ENCODE data around the gene LRP8.
"Not testable (repeated sequence)": the region's sequence is repeated elsewhere in the genome, so short reads cannot be mapped to it uniquely, and the experiment has no call there.

The LRP8 gene

DNA sequence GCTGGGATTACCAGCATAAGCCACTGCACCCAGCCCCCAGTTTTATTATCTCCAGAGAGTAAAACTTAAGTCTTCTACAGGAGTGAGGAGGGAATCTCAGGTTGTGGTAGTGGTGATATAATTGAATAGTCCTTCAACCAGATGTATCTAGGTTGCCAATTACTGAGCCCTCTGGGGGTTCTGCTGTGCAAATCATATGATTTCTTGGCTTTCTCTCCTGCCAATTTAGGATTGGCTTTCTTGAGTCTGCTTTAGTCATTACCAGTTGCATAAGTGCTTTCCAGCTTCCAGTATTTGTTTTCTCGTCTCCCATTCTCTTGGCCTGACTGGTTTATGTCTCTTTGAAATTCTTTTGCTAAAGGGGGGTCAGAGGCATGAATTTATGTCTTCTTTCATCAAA is 120.1 kb downstream of the LRP8 start:
- in situ Hi-C loops (cut with MboI; ENCODE audit: low sequenced_read_pairs), result no loop called here
- Histone ChIP-seq H3K36me3 (replicated peaks) (peaks cover 59% of the 10 kb centered on the region), H3K27me3 (ENCODE audit: low read depth) (no peaks in the 10 kb centered on the region), H3K4me1 (no peaks in the 10 kb centered on the region), H3K4me3 (no peak overlapping the region), H3K9me3 (peaks cover 14% of the 10 kb centered on the region)
- DNase-seq (ENCODE audit: low spot score in 2 of 2), result no peak

DNA sequence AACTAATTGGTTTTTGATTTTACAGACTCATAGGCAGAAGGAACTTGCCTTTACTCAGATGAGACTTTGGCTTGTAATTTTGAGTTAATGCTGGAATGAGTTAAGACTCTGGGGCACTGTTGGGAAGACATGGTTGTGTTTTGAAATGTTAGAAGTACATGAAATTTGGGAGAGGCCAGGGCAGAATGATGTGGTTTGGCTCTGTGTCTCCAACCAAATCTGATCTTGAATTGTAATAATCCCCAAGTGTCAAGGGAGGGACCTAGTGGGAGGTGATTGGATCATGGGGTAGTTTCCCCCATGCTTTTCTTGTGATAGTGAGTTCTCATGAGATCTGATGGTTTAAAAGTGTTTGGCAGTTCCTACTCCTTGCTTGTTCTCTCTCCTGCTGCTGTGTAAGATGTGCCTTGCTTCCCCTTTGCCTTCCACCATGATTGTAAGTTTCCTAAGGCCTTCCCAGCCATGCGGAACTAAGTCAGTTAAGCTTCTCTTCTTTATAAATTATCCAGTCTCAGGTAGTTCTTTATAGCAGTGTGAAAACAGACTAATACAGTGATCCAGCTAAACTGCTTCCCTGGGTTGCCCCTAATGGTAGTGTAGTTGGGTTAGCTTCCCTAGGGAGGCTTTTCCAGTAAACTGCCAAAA is 121.0 kb downstream of the LRP8 start:
- no peak overlapping the region for H3K4me3 ChIP-seq
- H3K9me3 ChIP-seq, result peaks cover 14% of the 10 kb centered on the region
- no peaks in the 10 kb centered on the region for H3K4me1 ChIP-seq
- no peak for DNase-seq (ENCODE audit: low spot score in 2 of 2)
- in situ Hi-C loops (cut with MboI; ENCODE audit: low sequenced_read_pairs), result no loop called here
- H3K27me3 ChIP-seq (ENCODE audit: low read depth), result no peaks in the 10 kb centered on the region
- peaks cover 66% of the 10 kb centered on the region for H3K36me3 ChIP-seq (replicated peaks)

DNA sequence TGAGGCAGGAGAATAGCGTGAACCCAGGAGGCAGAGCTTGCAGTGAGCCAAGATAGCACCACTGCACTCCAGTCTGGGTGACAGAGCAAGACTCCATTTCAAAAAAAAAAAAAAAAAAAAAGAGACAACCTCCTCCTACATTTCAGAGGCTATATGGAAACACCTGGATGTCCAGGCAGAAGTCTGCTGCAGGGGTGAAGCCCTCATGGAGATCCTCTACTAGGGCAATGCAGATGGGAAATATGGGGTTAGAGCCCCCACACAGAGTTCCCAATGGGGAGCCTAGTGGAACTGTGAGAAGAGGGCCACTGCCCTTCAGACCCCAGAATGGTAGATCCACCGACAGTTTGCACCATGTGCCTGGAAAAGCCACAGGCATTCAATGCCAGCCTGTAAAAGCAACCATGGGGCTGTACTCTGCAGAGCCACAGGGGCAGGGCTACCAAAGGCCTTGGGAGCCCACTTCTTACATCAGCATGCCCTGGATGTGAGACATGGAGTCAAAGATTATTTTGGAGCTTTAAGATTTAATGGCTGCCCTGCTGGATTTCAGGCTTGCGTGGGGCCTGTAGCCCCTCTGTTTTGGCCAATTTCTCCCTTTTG is 121.7 kb downstream of the LRP8 start:
- H3K4me3 ChIP-seq; in situ Hi-C loops (cut with MboI; ENCODE audit: low sequenced_read_pairs); H3K4me1 ChIP-seq; H3K27me3 ChIP-seq (ENCODE audit: low read depth): not testable (repeated sequence)
- Histone ChIP-seq H3K9me3 (peaks cover 14% of the 10 kb centered on the region), H3K36me3 (replicated peaks) (peaks cover 71% of the 10 kb centered on the region)
- peak in 1 of 2 experiments; percentile 27 for DNase-seq (ENCODE audit: low spot score in 2 of 2)

DNA sequence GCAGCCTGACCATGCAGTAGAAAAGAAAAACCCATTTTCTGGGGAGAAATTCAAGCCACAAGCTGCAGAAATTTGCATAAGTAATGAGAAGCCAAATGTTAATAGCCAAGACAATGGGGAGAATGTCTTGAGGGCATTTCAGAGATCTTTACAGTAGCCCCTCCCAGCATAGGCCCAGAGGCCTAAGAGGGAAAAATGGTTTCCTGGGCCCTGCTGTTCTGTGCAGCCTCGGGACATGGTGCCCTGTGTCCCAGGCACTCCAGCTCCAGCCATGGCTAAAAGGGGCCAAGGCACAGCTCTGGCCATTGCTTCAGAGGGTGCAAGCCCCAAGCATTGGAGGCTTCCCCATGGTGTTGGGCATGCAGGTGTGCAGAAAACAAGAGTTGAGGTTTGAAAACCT is 122.4 kb downstream of the LRP8 start:
- H3K4me3 ChIP-seq; DNase-seq (ENCODE audit: low spot score in 2 of 2); in situ Hi-C loops (cut with MboI; ENCODE audit: low sequenced_read_pairs); H3K27me3 ChIP-seq (ENCODE audit: low read depth); H3K4me1 ChIP-seq: not testable (repeated sequence)
- peaks cover 66% of the 10 kb centered on the region for H3K36me3 ChIP-seq (replicated peaks)
- peaks cover 14% of the 10 kb centered on the region for H3K9me3 ChIP-seq

DNA sequence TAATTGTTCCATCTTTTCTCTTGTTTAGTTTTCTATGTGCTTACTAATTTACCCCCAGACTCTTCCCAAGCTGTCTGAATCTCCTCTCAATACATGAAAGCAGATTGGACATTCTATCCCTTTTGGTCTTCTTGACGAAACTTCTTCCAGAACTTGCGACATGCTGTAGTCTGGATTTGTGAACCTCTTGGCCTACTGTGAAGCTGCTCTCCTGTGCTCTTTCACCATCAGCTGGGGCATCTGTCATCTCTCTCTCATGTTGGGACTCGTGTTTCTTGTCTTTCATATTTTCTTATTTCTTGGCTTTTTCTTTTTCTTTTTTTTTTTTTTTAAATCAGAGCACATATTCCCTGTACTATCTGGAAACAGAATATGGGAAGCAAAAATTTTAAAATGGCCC is 124.4 kb downstream of the LRP8 start:
- Histone ChIP-seq H3K36me3 (replicated peaks) (peaks cover 58% of the 10 kb centered on the region), H3K27me3 (ENCODE audit: low read depth) (no peaks in the 10 kb centered on the region), H3K9me3 (peaks cover 14% of the 10 kb centered on the region), H3K4me1 (no peaks in the 10 kb centered on the region), H3K4me3 (no peak overlapping the region)
- in situ Hi-C loops (cut with MboI; ENCODE audit: low sequenced_read_pairs), result no loop called here
- no peak for DNase-seq (ENCODE audit: low spot score in 2 of 2)

DNA sequence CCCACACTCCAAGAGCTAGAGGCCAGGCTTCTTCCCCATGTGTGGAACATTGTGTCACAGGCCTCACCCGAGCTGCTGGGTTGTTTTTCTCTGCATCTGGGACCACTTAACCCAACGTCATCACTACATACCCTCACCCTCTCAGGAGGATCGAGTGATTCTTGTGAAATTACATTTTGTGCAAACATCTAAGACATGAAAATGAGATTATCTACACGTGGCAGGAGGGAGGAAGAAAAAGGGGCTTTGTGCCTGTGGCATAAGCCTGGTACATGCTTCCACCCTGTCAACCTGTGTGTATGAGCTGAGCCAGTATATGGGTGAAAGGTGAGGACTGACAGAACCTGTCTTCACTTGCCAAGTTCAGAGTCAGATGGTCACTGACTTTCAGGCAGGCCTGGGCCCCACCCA is 129.6 kb downstream of the LRP8 start:
- H3K27me3 ChIP-seq (ENCODE audit: low read depth), result no peaks in the 10 kb centered on the region
- H3K4me1 ChIP-seq, result peaks cover 8% of the 10 kb centered on the region
- no peak overlapping the region for H3K4me3 ChIP-seq
- H3K36me3 ChIP-seq (replicated peaks), result peaks cover 29% of the 10 kb centered on the region
- H3K9me3 ChIP-seq, result no peaks in the 10 kb centered on the region
- in situ Hi-C loops (cut with MboI; ENCODE audit: low sequenced_read_pairs), result loop anchor here (25.0 kb wide), 1 partner anchor 286 kb away; the partner anchor contains the start of gene ECHDC2
- no peak for DNase-seq (ENCODE audit: low spot score in 2 of 2)

DNA sequence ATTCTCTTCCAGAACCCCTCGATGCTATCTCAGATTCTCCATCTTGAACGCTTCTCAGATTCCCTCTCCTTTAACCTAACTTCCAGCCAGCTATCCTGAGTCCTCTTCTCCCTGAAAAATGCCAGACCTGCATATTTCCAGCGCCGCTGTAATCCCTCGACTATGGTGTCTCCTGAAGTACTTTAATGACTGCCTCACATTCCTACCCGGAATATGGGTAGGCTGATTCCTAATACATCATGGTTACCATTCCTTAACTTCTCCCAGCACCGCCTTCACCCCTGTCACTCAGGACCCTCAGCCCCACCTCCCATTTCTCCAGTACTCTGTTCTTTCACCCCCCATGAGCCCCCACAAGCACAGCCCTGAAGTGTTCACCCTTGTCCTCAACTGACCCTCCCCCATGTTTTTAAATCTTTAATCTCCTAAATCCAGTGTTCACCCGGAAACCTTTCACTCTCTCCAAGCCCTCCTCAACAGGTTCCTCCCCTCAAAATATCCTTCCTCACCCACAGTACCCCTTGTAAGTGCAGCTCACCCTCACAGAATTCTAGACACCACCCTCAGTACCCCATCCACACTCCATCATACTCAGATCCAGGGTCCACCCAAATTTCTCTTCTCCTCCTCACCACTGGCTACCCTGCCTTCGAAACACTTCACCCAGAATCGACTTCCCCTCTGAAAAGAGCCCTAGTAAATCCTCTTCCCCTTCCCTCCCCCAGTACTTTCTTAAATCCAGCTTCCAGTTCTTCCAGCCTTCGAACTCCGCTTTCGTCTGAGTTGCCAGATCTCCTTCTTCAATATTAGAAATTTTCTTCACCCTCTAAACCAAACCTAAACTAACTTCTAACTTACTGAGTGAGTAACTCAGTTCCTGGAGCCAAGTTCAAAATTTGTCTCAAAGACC is 130.3 kb downstream of the LRP8 start:
- no peaks in the 10 kb centered on the region for H3K9me3 ChIP-seq
- H3K36me3 ChIP-seq (replicated peaks), result peaks cover 22% of the 10 kb centered on the region
- DNase-seq (ENCODE audit: low spot score in 2 of 2), result peak; percentile 9 to 20
- H3K4me3 ChIP-seq, result peak overlapping the region; percentile 61
- H3K27me3 ChIP-seq (ENCODE audit: low read depth), result no peaks in the 10 kb centered on the region
- in situ Hi-C loops (cut with MboI; ENCODE audit: low sequenced_read_pairs), result loop anchor here (25.0 kb wide), 1 partner anchor 285 kb away; the partner anchor contains the start of gene ECHDC2
- H3K4me1 ChIP-seq, result peaks cover 8% of the 10 kb centered on the region

DNA sequence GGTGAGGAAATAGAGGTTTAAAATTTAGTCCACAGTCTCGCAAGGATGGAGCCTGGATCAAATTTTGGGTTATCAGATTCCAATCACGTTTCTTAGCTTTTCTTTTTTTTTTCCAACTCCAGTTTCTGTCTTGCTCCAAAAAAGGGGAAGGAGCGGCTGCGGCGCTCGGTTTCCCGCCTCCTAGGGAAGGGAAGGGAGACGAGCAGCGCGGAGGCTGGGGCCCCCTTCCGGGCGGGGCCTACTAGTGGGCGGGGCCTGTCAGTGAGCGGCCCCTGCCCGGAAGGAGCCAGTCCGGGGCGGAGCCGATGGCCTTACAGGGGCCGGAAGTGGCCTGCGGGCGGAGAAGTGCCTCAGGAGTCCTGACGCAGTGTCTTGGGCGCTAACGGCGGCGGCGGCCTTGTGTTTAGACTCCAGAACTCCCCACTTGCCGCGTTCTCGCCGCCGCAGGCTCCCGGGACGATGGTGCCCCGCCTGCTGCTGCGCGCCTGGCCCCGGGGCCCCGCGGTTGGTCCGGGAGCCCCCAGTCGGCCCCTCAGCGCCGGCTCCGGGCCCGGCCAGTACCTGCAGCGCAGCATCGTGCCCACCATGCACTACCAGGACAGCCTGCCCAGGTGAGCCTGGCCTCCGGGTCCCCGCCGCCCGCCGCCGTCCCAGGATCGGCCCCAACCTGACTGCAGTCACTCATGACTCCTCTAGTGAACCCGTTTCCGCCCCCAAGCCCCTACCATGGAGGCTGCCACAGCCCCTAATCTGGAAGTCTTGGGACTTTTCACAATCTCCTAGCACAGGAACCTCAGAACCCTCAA is 131.2 kb downstream of the LRP8 start, which contains the start of gene CPT2:
TSS of gene CPT2 (plus strand) at position 340 of the 806 bp plus-strand sequence. CDS start at position 460, 120 bp downstream.
- Histone ChIP-seq H3K27me3 (ENCODE audit: low read depth) (no peaks in the 10 kb centered on the region), H3K4me1 (peaks cover 8% of the 10 kb centered on the region), H3K36me3 (replicated peaks) (peaks cover 14% of the 10 kb centered on the region), H3K4me3 (peak within 1 kb of the TSS; percentile 61), H3K9me3 (no peaks in the 10 kb centered on the region)
- peak; percentile 88 to 96 for DNase-seq (ENCODE audit: low spot score in 2 of 2)
- in situ Hi-C loops (cut with MboI; ENCODE audit: low sequenced_read_pairs), result loop anchor here (25.0 kb wide), 1 partner anchor 284 kb away; the partner anchor contains the start of gene ECHDC2

DNA sequence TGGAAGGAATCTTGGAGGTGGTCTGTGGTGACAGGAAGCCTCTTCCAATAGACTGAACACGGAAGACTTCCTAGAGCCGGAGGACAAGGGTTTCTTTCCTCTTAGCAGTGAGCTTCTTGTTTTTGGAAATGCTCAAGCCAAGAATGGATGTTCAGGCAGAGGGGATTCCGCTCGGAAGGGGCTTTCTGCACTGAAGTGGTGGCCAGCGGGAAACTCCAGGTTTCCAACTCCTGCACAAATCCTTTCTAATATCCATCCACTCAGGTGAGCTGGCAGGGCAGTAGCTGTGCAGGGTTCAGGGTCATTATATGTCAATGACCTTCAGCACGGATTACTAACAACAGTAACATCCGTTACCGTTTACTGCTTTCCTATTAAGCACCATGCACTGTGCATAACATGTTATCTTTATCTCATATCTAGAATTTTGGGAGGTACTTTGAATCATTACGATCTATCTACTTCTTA is 131.8 kb downstream of the LRP8 start:
- H3K4me3 ChIP-seq, result peak overlapping the region; percentile 61
- peaks cover 8% of the 10 kb centered on the region for H3K4me1 ChIP-seq
- in situ Hi-C loops (cut with MboI; ENCODE audit: low sequenced_read_pairs), result loop anchor here (25.0 kb wide), 1 partner anchor 284 kb away; the partner anchor contains the start of gene ECHDC2
- no peaks in the 10 kb centered on the region for H3K9me3 ChIP-seq
- no peaks in the 10 kb centered on the region for H3K27me3 ChIP-seq (ENCODE audit: low read depth)
- DNase-seq (ENCODE audit: low spot score in 2 of 2), result no peak
- H3K36me3 ChIP-seq (replicated peaks), result peaks cover 10% of the 10 kb centered on the region

DNA sequence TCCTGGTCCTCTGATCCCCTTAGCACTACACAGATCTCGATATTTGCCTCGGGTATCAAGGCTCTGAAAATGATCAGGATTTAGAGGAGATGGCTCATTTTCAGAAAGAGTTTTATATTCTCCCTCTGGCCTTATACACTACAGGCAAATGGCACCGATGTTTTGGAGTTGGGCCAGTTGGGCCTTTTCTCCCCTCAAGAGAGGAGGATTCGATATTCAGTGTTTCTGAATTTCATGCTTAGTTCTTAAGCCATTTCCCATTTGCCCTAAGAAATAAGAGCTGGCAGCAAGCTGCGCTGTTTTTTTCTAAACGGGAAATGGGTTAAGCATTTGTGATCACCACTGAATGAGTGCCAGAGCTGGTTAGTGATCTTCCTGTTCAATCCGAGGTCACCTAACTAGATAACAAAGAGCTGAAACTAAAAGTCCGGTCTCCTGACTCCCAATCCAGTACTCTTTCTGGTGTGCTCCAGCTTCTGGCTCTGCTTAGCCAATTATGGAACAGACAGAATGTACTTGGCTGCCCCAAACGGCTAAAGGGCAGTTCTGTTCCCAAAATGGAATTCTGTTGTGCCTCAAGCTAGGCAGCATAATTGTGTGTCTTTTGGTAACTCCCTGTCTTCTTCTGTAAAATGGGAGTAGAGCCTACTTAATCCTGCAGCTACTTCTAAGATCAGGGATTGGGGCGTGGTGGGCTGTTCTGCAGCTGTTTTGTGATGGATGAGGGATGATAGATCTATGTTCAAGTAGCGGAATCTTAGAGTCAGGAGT is 132.4 kb downstream of the LRP8 start:
- Histone ChIP-seq H3K36me3 (replicated peaks) (peaks cover 10% of the 10 kb centered on the region), H3K4me3 (no peak overlapping the region), H3K4me1 (peaks cover 8% of the 10 kb centered on the region), H3K9me3 (no peaks in the 10 kb centered on the region), H3K27me3 (ENCODE audit: low read depth) (no peaks in the 10 kb centered on the region)
- in situ Hi-C loops (cut with MboI; ENCODE audit: low sequenced_read_pairs), result loop anchor here (25.0 kb wide), 1 partner anchor 283 kb away; the partner anchor contains the start of gene ECHDC2
- DNase-seq (ENCODE audit: low spot score in 2 of 2), result no peak

Data from HAP-1 (cell line).